PC-3 (cell line): ENCODE results near the gene TMEM164.

Source experiments
- CTCF ChIP-seq: fragments of 300-600 bp; sonication (generic); conservative IDR thresholded peaks from 2 replicates; pipeline ENCODE4 v1.5.1; 2017; ENCODE audit warnings: antibody characterized with exemption, low read depth, mild to moderate bottlenecking, low read length
- EZH2 ChIP-seq: fragments of 300-600 bp; sonication (generic); IDR thresholded peaks from one replicate; pipeline ENCODE4 v1.6.1; 2017; ENCODE audit warnings: antibody characterized with exemption, mild to moderate bottlenecking, low read length; ENCODE audit not compliant: unreplicated experiment
- EZH2phosphoT487 ChIP-seq: fragments of 300-600 bp; sonication (generic); IDR thresholded peaks from 2 replicates; pipeline ENCODE4 v1.6.1; 2018; ENCODE audit warnings: mild to moderate bottlenecking, antibody characterized with exemption, low read length, borderline replicate concordance

GRCh38 chrX:110086162-110086915 is 83.4 kb downstream of the TMEM164 start:
- no peak for TF ChIP-seq CTCF
- TF ChIP-seq EZH2 = no peak
- TF ChIP-seq EZH2phosphoT487 = no peak
